ENCODE measurements around the gene AKAP5.

GRCh38 chr14:64423987-64424386 is 41.3 kb upstream of the AKAP5 start:
- TF ChIP-seq ZNF830 (CRISPR knock-in tag; IDR thresholded peaks at IDR 0.05): no peak
- TF ChIP-seq, protein P1, sequence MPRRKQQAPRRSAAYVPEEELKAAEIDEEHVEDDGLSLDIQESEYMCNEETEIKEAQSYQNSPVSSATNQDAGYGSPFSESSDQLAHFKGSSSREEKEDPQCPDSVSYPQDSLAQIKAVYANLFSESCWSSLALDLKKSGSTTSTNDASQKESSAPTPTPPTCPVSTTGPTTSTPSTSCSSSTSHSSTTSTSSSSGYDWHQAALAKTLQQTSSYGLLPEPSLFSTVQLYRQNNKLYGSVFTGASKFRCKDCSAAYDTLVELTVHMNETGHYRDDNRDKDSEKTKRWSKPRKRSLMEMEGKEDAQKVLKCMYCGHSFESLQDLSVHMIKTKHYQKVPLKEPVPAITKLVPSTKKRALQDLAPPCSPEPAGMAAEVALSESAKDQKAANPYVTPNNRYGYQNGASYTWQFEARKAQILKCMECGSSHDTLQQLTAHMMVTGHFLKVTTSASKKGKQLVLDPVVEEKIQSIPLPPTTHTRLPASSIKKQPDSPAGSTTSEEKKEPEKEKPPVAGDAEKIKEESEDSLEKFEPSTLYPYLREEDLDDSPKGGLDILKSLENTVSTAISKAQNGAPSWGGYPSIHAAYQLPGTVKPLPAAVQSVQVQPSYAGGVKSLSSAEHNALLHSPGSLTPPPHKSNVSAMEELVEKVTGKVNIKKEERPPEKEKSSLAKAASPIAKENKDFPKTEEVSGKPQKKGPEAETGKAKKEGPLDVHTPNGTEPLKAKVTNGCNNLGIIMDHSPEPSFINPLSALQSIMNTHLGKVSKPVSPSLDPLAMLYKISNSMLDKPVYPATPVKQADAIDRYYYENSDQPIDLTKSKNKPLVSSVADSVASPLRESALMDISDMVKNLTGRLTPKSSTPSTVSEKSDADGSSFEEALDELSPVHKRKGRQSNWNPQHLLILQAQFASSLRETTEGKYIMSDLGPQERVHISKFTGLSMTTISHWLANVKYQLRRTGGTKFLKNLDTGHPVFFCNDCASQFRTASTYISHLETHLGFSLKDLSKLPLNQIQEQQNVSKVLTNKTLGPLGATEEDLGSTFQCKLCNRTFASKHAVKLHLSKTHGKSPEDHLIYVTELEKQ (CRISPR knock-in tag; IDR thresholded peaks at IDR 0.05): no peak
- no peak for TF ChIP-seq BACH1 (tag; IDR thresholded peaks at IDR 0.05)
- no peak for TF ChIP-seq ATF3 (IDR thresholded peaks at IDR 0.05)
- no peak for TF ChIP-seq ATF3 (CRISPR knock-in tag; conservative IDR thresholded peaks at IDR 0.05)
- no peak for TF ChIP-seq POLR2AphosphoS5 (IDR thresholded peaks at IDR 0.05; ENCODE audit: control insufficient read depth, insufficient read depth, low read depth, low read length)
- TF ChIP-seq CBX8 (IDR thresholded peaks at IDR 0.05; ENCODE audit: borderline replicate concordance, extremely low read depth, low read depth, low read length, poor library complexity, severe bottlenecking): no peak

Data from K562 (cell line).